HG03460 (cell line): ENCODE results near the gene USP46.

Experiments used
- ATAC-seq: cut with Tn5 transposase; IDR thresholded peaks from one replicate; pipeline ENCODE4 v1.9.1; 2021; ENCODE audit not compliant: unreplicated experiment

USP46 gene

GRCh38 chr4:52657618-52658501, 1.2 kb downstream of the USP46 start:
- no peak for ATAC-seq

DNA sequence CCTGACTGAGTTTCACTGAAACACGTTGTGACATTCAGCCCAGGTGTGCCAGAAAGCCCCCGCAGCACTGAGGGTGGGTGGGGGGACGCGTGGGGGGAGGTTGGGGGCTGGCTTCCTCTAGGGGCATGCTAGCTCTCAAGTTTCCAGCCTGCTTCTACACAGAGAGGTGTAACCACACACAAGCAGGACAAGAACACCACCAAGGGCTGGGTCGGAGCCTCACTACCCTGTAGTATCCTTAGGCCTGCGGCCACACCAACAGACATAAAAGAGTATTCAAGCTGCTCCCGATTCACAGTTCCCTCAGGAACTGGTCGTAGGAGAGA, 1.8 kb downstream of the USP46 start:
- ATAC-seq, result no peak

GRCh38 chr4:52655506-52655905, 3.6 kb downstream of the USP46 start:
- no peak for ATAC-seq

- ATAC-seq, result no peak
These were observed 7.0 kb downstream of the USP46 start for GRCh38 chr4:52651996-52652672.

DNA sequence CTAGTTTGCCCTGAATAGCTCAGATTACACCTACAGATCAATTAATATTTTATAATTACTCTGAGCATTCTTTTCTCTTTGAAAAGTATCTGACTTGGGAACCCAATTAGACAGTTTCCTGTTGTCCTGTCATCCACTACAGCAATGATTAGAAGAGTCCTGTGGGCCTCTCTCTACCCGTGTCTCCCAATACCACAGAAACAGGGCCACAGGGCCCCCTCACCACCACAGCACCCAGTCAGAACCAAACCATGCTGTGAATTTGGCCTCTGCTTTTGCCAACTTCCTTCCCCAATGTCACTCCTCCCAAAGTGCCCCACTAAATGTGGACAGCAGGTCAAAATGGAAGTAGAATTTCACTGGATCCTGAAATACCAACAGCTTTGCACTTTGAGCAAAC, 10.3 kb downstream of the USP46 start:
- no peak for ATAC-seq

DNA sequence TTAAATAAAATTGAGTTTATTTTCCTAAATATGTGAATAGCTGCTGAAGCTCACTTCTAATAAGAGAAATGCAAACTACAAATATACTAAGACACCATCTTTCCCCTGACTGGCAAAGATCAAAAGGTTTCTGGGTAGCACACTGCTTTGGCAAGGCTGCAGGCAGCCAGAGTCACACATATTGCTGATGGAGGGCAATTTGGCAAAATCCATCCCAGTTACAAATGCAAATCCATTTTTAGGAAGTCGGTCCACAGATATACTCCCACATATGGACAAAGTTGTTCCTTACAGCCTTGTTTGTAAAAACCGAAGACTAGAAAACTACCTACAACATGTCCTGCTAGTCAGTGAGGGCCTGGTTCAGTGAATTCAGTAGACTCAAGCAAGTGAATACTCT, 12.4 kb downstream of the USP46 start:
- no peak for ATAC-seq

DNA sequence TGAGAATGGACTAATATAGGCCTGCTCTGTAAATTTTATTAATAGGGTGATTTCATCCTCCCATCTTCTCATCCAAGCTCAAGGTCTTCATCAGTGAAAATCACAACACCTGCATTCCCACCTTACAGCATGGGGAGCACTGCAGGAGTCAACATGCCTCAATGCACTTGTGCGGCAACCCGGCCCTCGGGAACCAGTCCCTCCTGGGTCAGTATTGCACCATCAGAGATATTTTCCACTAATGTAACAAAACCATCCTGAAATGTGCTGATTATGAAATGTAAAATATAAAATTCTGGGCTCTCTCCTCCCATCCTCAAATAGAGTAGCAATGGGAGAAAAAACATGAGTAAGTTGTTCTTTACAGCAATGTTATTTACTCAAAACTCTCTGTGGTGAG, 13.0 kb downstream of the USP46 start:
- no peak for ATAC-seq

- ATAC-seq, result no peak
These were observed 13.8 kb downstream of the USP46 start for GRCh38 chr4:52645300-52645699.

- ATAC-seq, result peak; percentile 36
These were observed 15.3 kb downstream of the USP46 start for GRCh38 chr4:52643785-52644244.

- no peak for ATAC-seq
These were observed 15.9 kb downstream of the USP46 start for GRCh38 chr4:52643190-52643589.

- ATAC-seq, result peak; percentile 72
These were observed 17.1 kb downstream of the USP46 start for GRCh38 chr4:52641854-52642563.

DNA sequence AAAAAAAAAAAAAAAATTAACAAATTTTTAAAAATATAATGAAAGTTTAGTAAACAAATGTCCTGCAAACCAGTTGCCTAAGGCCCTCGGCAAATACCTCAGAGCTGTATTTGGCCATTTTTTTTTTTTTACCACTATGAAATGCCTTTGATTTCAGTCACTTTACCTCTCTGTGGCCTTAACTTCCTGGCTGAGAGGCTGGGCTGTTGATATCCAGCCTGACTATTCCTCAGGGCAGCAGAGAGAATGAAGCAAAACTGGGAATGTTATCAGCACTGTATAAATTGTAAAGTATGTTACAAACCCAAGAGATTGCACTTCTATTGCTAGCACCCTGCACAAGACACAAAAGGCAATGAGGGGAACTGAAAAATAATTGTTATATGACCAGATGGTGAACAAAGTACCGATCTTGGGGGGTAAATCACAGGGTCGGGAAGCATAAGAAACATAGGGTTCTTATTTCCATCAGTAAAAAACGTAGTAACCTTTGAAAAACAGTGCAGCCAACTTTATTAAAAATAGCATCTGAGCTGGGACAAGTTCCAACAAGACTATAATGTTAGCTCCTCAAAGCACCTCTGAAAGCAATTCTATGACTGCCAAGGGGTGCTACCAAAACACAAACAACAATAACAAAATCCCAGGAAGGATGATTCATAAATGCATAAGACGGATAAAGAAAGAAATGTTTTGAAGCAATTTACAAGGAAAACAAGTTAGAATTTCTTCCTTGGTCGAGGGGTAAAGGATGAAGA, 18.1 kb downstream of the USP46 start:
- ATAC-seq, result no peak

- ATAC-seq, result no peak
These were observed 20.4 kb downstream of the USP46 start for GRCh38 chr4:52638717-52639116.

DNA sequence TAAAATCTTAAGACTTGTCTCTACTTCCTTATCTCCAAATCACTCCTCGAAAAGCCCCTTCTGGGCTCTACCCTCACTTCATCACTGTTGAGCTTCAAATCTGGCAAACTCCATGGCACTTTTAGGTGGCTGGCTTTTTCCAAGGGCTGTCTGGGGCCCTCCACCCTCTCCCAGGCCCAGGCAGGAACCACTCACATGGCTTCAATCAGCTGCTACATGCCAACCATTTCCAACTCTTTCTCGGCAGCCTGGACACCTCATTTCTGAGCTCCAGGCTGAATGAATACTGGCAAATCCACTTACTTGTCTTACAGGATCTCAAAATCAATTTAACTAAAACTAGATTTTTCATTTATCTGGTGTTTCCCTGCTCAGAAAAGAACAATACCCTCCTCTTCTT, 22.0 kb downstream of the USP46 start:
- no peak for ATAC-seq

DNA sequence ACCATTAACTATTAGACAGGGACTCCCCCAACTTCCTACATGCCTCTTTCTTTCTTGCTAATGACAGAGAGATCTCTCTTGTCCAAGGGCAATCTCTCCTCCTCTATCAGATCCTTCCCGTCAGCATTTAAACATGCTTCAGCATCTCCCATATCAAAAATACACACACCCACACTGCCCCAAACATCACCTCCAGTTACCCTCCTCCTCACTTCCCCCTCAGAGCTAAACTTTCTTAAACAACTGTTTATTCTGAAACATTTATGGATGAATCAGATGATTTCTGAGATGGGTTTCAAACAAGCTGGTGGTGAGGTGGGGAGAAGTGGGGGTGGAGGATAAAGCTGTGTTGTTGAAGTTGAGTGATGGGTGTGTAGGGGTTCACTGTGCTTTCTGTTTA, 23.5 kb downstream of the USP46 start:
- ATAC-seq, result no peak

GRCh38 chr4:52635130-52635529, 24.0 kb downstream of the USP46 start:
- ATAC-seq, result no peak

DNA sequence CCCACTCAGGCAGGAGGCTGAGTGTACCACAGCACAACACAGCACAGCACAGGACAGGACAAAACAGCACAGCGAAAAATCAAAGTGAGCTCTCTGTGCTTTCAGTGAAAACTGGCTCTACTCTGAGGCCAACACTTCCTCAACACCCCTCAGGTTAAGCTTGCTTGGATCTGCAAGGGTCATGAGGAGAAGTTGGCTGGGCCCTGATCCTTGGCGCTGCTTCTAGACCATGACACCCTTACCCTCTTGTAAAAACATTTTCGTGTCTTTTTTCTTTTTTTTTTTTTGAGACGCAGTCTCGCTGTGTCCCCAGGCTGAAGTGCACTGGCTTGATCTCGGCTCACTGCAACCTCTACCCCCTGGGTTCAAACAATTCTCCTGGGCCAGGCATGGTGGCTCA, 25.3 kb downstream of the USP46 start:
- ATAC-seq, result no peak

GRCh38 chr4:52628974-52629373, 30.1 kb downstream of the USP46 start:
- no peak for ATAC-seq

GRCh38 chr4:52628543-52628942, 30.6 kb downstream of the USP46 start:
- ATAC-seq, result no peak

GRCh38 chr4:52627876-52628275, 31.2 kb downstream of the USP46 start:
- ATAC-seq, result no peak

GRCh38 chr4:52625216-52625615, 33.9 kb downstream of the USP46 start:
- ATAC-seq, result no peak
